T-cell (primary cell): ENCODE data around the gene EHBP1L1. TPM values are rescaled to one million over a fixed set of nuclear protein-coding genes. Genes with fewer than 3 reads are reported as not detected.

Experiments used
- ATAC-seq, 4 experiments: fragments of 200-7000 bp in 3 of 4; fragments of 150-1000 bp in 1 of 4; cut with Tn5 transposase; replicated peaks in 1 of 4; 1 replicate in 3 of 4; 2 replicates in 1 of 4; pipeline ENCODE4 v1.10.0; 2021; ENCODE audit warnings: moderate library complexity in 3 of 4, mild to moderate bottlenecking in 2 of 4, moderate number of reproducible peaks in 1 of 4
- CTCF ChIA-PET, 2 donors: fragments of 300-600 bp; sonication (Branson Sonifier 250); formaldehyde crosslinking; loops; one replicate each; lab custom pipeline; 2022; ENCODE audit warnings: antibody characterized with exemption in 2 of 2; lab: Charles Lee
- POLR2A ChIA-PET, 2 donors: fragments of 300-600 bp; sonication (Branson Sonifier 250); formaldehyde crosslinking; loops; one replicate each; lab custom pipeline; 2022; ENCODE audit warnings: antibody characterized with exemption in 2 of 2; lab: Charles Lee
- DNase-seq, 35 experiments: peaks; one replicate each; pipeline versions ENCODE4 v3.0.0 to v3.0.0-alpha.2; 2013 to 2023
- H3K27ac ChIP-seq: one replicate; pipeline ENCODE4 v1.5.1; 2013; ENCODE audit warnings: low read length
- H3K27me3 ChIP-seq, 2 experiments: replicated peaks in 1 of 2; 1 replicate in 1 of 2; 2 replicates in 1 of 2; pipeline versions ENCODE4 v1.6.1 to v1.7.0; 2013; ENCODE audit warnings: low read length in 1 of 2, mixed read lengths in 1 of 2; ENCODE audit not compliant: control insufficient read depth in 2 of 2, insufficient read depth in 2 of 2; ENCODE audit errors: extremely low read depth in 1 of 2
- H3K36me3 ChIP-seq, 2 donors: 1 replicate in 1 of 2; 2 replicates in 1 of 2; pipeline versions ENCODE4 v1.6.1 to v1.7.0; 2013; ENCODE audit warnings: low read length in 1 of 2; ENCODE audit not compliant: control insufficient read depth in 2 of 2, insufficient read depth in 1 of 2; ENCODE audit errors: extremely low read depth in 1 of 2
- H3K4me1 ChIP-seq, 2 experiments: 1 replicate in 1 of 2; 2 replicates in 1 of 2; pipeline versions ENCODE4 v1.6.1 to v1.7.0; 2013; ENCODE audit warnings: low read length in 2 of 2, mixed read lengths in 1 of 2; ENCODE audit not compliant: insufficient read depth in 2 of 2, control insufficient read depth in 1 of 2; ENCODE audit errors: extremely low read depth in 1 of 2
- H3K4me3 ChIP-seq, 2 donors: 1 replicate in 1 of 2; 2 replicates in 1 of 2; pipeline versions ENCODE4 v1.5.1 to v1.7.0; 2013; ENCODE audit warnings: mild to moderate bottlenecking in 2 of 2, low read length in 1 of 2, moderate library complexity in 1 of 2; ENCODE audit not compliant: control insufficient read depth in 1 of 2; ENCODE audit errors: extremely low read depth in 1 of 2
- H3K9me3 ChIP-seq: 2 replicates; pipeline ENCODE4 v1.7.0; 2013
- H3K27ac Mint-ChIP-seq, 2 donors: one replicate each; pipeline ENCODE4 v1.8.0; 2020 to 2021; ENCODE audit warnings: mild to moderate bottlenecking in 2 of 2, mixed read lengths in 2 of 2
- H3K27me3 Mint-ChIP-seq, 2 donors: one replicate each; pipeline ENCODE4 v1.8.0; 2021 to 2022; ENCODE audit warnings: mixed read lengths in 2 of 2
- H3K36me3 Mint-ChIP-seq: one replicate; pipeline ENCODE4 v1.8.0; 2021; ENCODE audit warnings: mixed read lengths
- H3K4me1 Mint-ChIP-seq, 3 donors: one replicate each; pipeline ENCODE4 v1.8.0; 2020 to 2022; ENCODE audit warnings: mixed read lengths in 3 of 3, mild to moderate bottlenecking in 1 of 3
- H3K4me3 Mint-ChIP-seq, 3 donors: one replicate each; pipeline ENCODE4 v1.8.0; 2020 to 2022; ENCODE audit warnings: mild to moderate bottlenecking in 3 of 3, mixed read lengths in 3 of 3, moderate library complexity in 3 of 3
- H3K9me3 Mint-ChIP-seq, 3 donors: one replicate each; pipeline ENCODE4 v1.8.0; 2020 to 2022; ENCODE audit warnings: mixed read lengths in 3 of 3
- WGBS: methylation state at CpG from one replicate; pipeline ENCODE4 v1.1.5; 2013; ENCODE audit warnings: missing lambda C conversion rate; ENCODE audit not compliant: insufficient coverage; 5-methylcytosine and 5-hydroxymethylcytosine counted together
- total RNA-seq, 35 experiments: library from RNA in 6 of 35; stranded (reverse) in 6 of 35; fragments of 120-200 nt in 1 of 35; gene quantifications; one replicate each; pipeline versions ENCODE4 v1.2.1 to v1.2.4 and lab custom pipeline; 2013 to 2026

Gene EHBP1L1
- total RNA-seq, 5 donors from 2014 or later (not counting 1 experiment from before 2014, with no cell fraction given): 115 to 170 (median 150) TPM

DNA sequence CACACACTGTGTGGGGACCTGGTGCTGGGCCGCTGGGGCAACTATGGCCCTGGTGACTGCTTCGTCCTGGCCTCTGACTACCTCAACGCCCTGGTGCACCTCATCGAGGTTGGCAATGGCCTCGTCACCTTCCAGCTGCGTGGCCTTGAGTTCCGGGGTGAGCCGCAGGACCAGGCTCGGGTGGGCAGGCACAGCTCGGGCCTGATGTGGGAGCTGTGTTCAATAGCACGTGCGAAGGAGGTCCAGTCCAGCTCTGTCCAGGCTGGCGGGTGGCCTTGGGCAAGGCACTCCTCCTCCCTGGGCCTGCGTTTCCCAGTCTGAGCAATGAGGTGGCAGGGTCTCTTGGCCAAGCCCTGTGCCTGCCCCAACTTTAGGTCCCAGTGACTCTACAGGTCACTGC, 53.7 kb downstream of the EHBP1L1 start:
- Histone ChIP-seq H3K9me3 (no peaks in the 10 kb centered on the region), H3K4me1 (peaks cover 7 to 28% of the 10 kb centered on the region in 2 experiments), H3K4me3 (no peak overlapping the region), H3K27ac (no peak overlapping the region), H3K36me3 (peaks cover 33 to 77% of the 10 kb centered on the region in 2 donors), H3K27me3 (no peaks in the 10 kb centered on the region)
- WGBS: 98% methylated on average over 14 of the region's 14 CpGs
- no peak overlapping the region for H3K27ac Mint-ChIP-seq
- ChIA-PET CTCF (interaction anchor here in 1 of 2 donors (0.6 kb wide), 1 partner anchor 493 kb away, joined by 3 read pairs; no protein-coding TSS in a partner anchor), POLR2A (no interaction called here)
- DNase-seq: no peak
- H3K4me3 Mint-ChIP-seq: no peak overlapping the region
- H3K4me1 Mint-ChIP-seq: peaks cover 16 to 18% (median 18%) of the 10 kb centered on the region in 3 donors
- H3K9me3 Mint-ChIP-seq: no peaks in the 10 kb centered on the region
- no peak for ATAC-seq
- peaks cover 15% of the 10 kb centered on the region for H3K36me3 Mint-ChIP-seq
- H3K27me3 Mint-ChIP-seq: no peaks in the 10 kb centered on the region

GRCh38 chr11:65630215-65630614, 54.4 kb downstream of the EHBP1L1 start:
- 96% methylated on average over 9 of the region's 11 CpGs for WGBS
- Mint-ChIP-seq H3K27me3 (no peaks in the 10 kb centered on the region), H3K4me3 (no peak overlapping the region), H3K4me1 (peaks cover 18 to 21% (median 18%) of the 10 kb centered on the region in 3 donors), H3K27ac (peak overlapping the region in 1 of 2 donors; percentile 4), H3K36me3 (peaks cover 15% of the 10 kb centered on the region), H3K9me3 (no peaks in the 10 kb centered on the region)
- peaks cover 37 to 77% of the 10 kb centered on the region in 2 donors for H3K36me3 ChIP-seq
- no peaks in the 10 kb centered on the region for H3K9me3 ChIP-seq
- no peak overlapping the region for H3K4me3 ChIP-seq
- POLR2A ChIA-PET: no interaction called here
- no peak overlapping the region for H3K27ac ChIP-seq
- no peak for DNase-seq
- no peak for ATAC-seq
- H3K4me1 ChIP-seq: peaks cover 7 to 31% of the 10 kb centered on the region in 2 experiments
- no peaks in the 10 kb centered on the region for H3K27me3 ChIP-seq
- CTCF ChIA-PET: interaction anchor here in 1 of 2 donors (0.6 kb wide), 1 partner anchor 1669 kb away, joined by 5 read pairs; no protein-coding TSS in a partner anchor

GRCh38 chr11:65633390-65634108, 57.7 kb downstream of the EHBP1L1 start:
- Histone ChIP-seq H3K9me3 (no peaks in the 10 kb centered on the region), H3K4me3 (no peak overlapping the region), H3K27ac (peak overlapping the region; percentile 52), H3K27me3 (no peaks in the 10 kb centered on the region), H3K4me1 (peaks cover 7 to 33% of the 10 kb centered on the region in 2 experiments), H3K36me3 (peaks cover 32 to 67% of the 10 kb centered on the region in 2 donors)
- ChIA-PET POLR2A (interaction anchor here in 1 of 2 donors (0.7 kb wide), 1 partner anchor 653 kb away, joined by 3 read pairs; no protein-coding TSS in a partner anchor), CTCF (interaction anchor here in 1 of 2 donors (0.5 kb wide), 1 partner anchor 284 kb away, joined by 4 read pairs; no protein-coding TSS in a partner anchor)
- Mint-ChIP-seq H3K4me1 (peaks cover 17 to 24% (median 19%) of the 10 kb centered on the region in 3 donors), H3K4me3 (no peak overlapping the region), H3K9me3 (no peaks in the 10 kb centered on the region), H3K27me3 (no peaks in the 10 kb centered on the region), H3K36me3 (peaks cover 7% of the 10 kb centered on the region), H3K27ac (peak overlapping the region; percentile 73 to 78)
- ATAC-seq (peak in 2 of 4 experiments; percentile 18 to 22), DNase-seq (peak in 5 of 35 experiments; percentile 29 to 46 (median 35))
- 77% methylated on average over 17 of the region's 20 CpGs for WGBS

- no peaks in the 10 kb centered on the region for H3K9me3 Mint-ChIP-seq
- ChIA-PET POLR2A (interaction anchor here in 1 of 2 donors (0.7 kb wide), 1 partner anchor 652 kb away, joined by 3 read pairs; no protein-coding TSS in a partner anchor), CTCF (no interaction called here)
- H3K4me3 Mint-ChIP-seq: no peak overlapping the region
- H3K36me3 Mint-ChIP-seq: peaks cover 10% of the 10 kb centered on the region
- H3K27ac Mint-ChIP-seq: peak overlapping the region; percentile 73 to 78
- H3K4me3 ChIP-seq: no peak overlapping the region
- 89% methylated on average over 10 of the region's 14 CpGs for WGBS
- H3K4me1 Mint-ChIP-seq: peaks cover 22 to 29% (median 24%) of the 10 kb centered on the region in 3 donors
- H3K27me3 Mint-ChIP-seq: no peaks in the 10 kb centered on the region
- H3K27me3 ChIP-seq: no peaks in the 10 kb centered on the region
- peak overlapping the region; percentile 52 for H3K27ac ChIP-seq
- peaks cover 7 to 38% of the 10 kb centered on the region in 2 experiments for H3K4me1 ChIP-seq
- H3K9me3 ChIP-seq: no peaks in the 10 kb centered on the region
- H3K36me3 ChIP-seq: peaks cover 32 to 61% of the 10 kb centered on the region in 2 donors
- no peak for ATAC-seq
- no peak for DNase-seq
Observed at GRCh38 chr11:65634109-65634436, 58.2 kb downstream of the EHBP1L1 start.

DNA sequence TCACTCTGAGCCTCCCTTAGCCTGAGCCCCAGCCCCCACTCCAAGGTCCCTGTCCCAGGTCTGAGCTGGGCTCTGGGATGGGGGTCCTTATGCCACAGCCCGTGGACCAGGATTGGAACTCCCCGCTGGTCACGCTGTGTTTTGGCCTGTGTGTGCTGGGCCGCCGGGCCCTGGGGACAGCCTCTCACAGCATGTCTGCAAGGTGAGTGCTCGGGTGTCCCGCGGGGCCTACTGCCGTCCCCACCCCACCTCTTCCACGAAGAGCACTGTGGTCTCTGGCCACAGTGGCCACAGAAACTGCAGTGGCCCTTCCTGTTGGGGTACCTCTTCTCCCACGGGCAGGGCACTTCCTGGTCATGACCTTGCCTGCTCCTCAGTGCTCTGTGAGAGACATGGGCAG, 58.6 kb downstream of the EHBP1L1 start:
- H3K27me3 Mint-ChIP-seq: no peaks in the 10 kb centered on the region
- peaks cover 25 to 33% (median 26%) of the 10 kb centered on the region in 3 donors for H3K4me1 Mint-ChIP-seq
- no peaks in the 10 kb centered on the region for H3K27me3 ChIP-seq
- H3K4me1 ChIP-seq: peaks cover 7 to 42% of the 10 kb centered on the region in 2 experiments
- 91% methylated on average over 10 of the region's 11 CpGs for WGBS
- H3K36me3 ChIP-seq: peaks cover 32 to 58% of the 10 kb centered on the region in 2 donors
- peak overlapping the region; percentile 52 for H3K27ac ChIP-seq
- no peak overlapping the region for H3K4me3 ChIP-seq
- H3K4me3 Mint-ChIP-seq: no peak overlapping the region
- ATAC-seq (no peak), DNase-seq (no peak)
- ChIA-PET CTCF (no interaction called here), POLR2A (no interaction called here)
- peak overlapping the region; percentile 23 to 78 for H3K27ac Mint-ChIP-seq
- H3K9me3 Mint-ChIP-seq: no peaks in the 10 kb centered on the region
- H3K9me3 ChIP-seq: no peaks in the 10 kb centered on the region
- H3K36me3 Mint-ChIP-seq: peaks cover 6% of the 10 kb centered on the region

GRCh38 chr11:65634905-65635731, 59.3 kb downstream of the EHBP1L1 start:
- Mint-ChIP-seq H3K27me3 (no peaks in the 10 kb centered on the region), H3K36me3 (peaks cover 6% of the 10 kb centered on the region), H3K4me3 (no peak overlapping the region), H3K4me1 (peaks cover 32 to 40% (median 33%) of the 10 kb centered on the region in 3 donors), H3K9me3 (no peaks in the 10 kb centered on the region), H3K27ac (no peak overlapping the region)
- WGBS: 98% methylated on average over 40 of the region's 46 CpGs
- ATAC-seq (no peak), DNase-seq (no peak)
- H3K9me3 ChIP-seq: no peaks in the 10 kb centered on the region
- no peaks in the 10 kb centered on the region for H3K27me3 ChIP-seq
- no peak overlapping the region for H3K4me3 ChIP-seq
- ChIA-PET CTCF (no interaction called here), POLR2A (no interaction called here)
- H3K36me3 ChIP-seq: peaks cover 27 to 51% of the 10 kb centered on the region in 2 donors
- peaks cover 10 to 48% of the 10 kb centered on the region in 2 experiments for H3K4me1 ChIP-seq
- H3K27ac ChIP-seq: peak overlapping the region; percentile 52
